Ovary (tissue), 9 donors: ENCODE measurements around the gene PHLDB3. TPM values are rescaled to one million over a fixed set of nuclear protein-coding genes. Genes with fewer than 3 reads are reported as not detected.

Experiments used
- DNase-seq, 5 donors: peaks; one replicate each; pipeline ENCODE4 v3.0.0-alpha.2; 2019 to 2020
- H3K27ac ChIP-seq, 2 donors: fragments of 200-600 bp; one replicate each; pipeline versions ENCODE4 v1.5.1 to v1.8.0; 2019 to 2022
- H3K27me3 ChIP-seq: fragments of 200-600 bp; one replicate; pipeline ENCODE4 v1.8.0; 2022
- H3K36me3 ChIP-seq: fragments of 200-600 bp; sonication (generic); one replicate; pipeline ENCODE4 v1.5.1; 2019
- H3K4me1 ChIP-seq: one replicate; pipeline ENCODE4 v1.8.1; 2013; ENCODE audit warnings: mild to moderate bottlenecking, moderate library complexity; ENCODE audit not compliant: insufficient read depth
- H3K4me3 ChIP-seq: fragments of 200-600 bp; sonication (generic); one replicate; pipeline ENCODE4 v1.5.1; 2017
- H3K9me3 ChIP-seq, 2 donors: fragments of 200-600 bp in 1 of 2; sonication (generic) in 1 of 2; one replicate each; pipeline versions ENCODE4 v1.5.1 to v1.8.1; 2013 to 2019; ENCODE audit warnings: mild to moderate bottlenecking in 1 of 2, moderate library complexity in 1 of 2
- EP300 ChIP-seq: sonication (generic); formaldehyde crosslinking; IDR thresholded peaks from one replicate; pipeline ENCODE4 v1.6.1; 2017; ENCODE audit warnings: antibody characterized with exemption
- POLR2A ChIP-seq: fragments of 450-650 bp; IDR thresholded peaks from one replicate; pipeline ENCODE4 v1.6.1; 2017; ENCODE audit warnings: antibody characterized with exemption, mild to moderate bottlenecking, moderate library complexity
- WGBS, 3 donors: extraction: QIAGEN DNeasy Blood & Tissue Kit in 1 of 3; methylation state at CpG; one replicate each; pipeline versions ENCODE4 v1.1.5 to v1.1.7; 2013 to 2017; 5-methylcytosine and 5-hydroxymethylcytosine counted together
- intact Hi-C, 4 donors: fragments of 100-400 bp; cut with DNase I; formaldehyde crosslinking; loops; one replicate each; pipeline versions ENCODE4 v1.11.0 to v1.15.1; 2022 to 2023
- polyA plus RNA-seq, 2 donors: library from polyadenylated mRNA; stranded (reverse); fragments of 200-250 nt in 1 of 2; fragments of 350-450 nt in 1 of 2; fragmentation: Illumina TruSeq in 1 of 2; extraction: RNeasy Lipid Tissue Mini Kit (QIAGEN cat#74804) in 1 of 2; gene quantifications; one replicate each; pipeline ENCODE4 v1.2.3, GENCODE V29; 2013 to 2014
- total RNA-seq, 7 donors: library from RNA; depleted of rRNA in 2 of 7; stranded (reverse); fragments of >200 nt in 2 of 7; fragmentation: NEBNext Ultra II Directional in 3 of 7; extraction: Animal tissue kit (Norgen Biotek cat#: 25700) in 3 of 7; gene quantifications; one replicate each; pipeline versions ENCODE4 v1.1.0 to v1.2.4, GENCODE V29; 2016 to 2023
- TF ChIP-seq, protein P1 (sequence below), 3 donors: fragments of 450-650 bp in 2 of 3; fragments of 200-600 bp in 1 of 3; IDR thresholded peaks; one replicate each; pipeline versions ENCODE4 v1.5.1 to v1.8.0; 2016 to 2022; ENCODE audit warnings: antibody characterized with exemption in 3 of 3, mild to moderate bottlenecking in 1 of 3
- donor health status: DM: no; HTN: no; CAD: no; lungs with moderate emphysema.
- donor health status: DM: no; HTN: no; CAD: no.
- donor health status: Bipolar disorder and iron deficiency.
- donor health status: DM: yes; HTN: yes; CAD: no.
- donor health status: DM: no; HTN: no; CAD: no.
- donor health status: DM: yes; HTN: yes; CAD: no.

PHLDB3 gene
- total and polyA plus RNA-seq, 9 donors = 1.4 to 29.7 (median 20.6) TPM

- H3K36me3 ChIP-seq = no peaks in the 10 kb centered on the region
- intact Hi-C loops = no loop called here
- no peaks in the 10 kb centered on the region for H3K4me1 ChIP-seq
- H3K4me3 ChIP-seq = no peak overlapping the region
- no peak overlapping the region for H3K27ac ChIP-seq
- H3K27me3 ChIP-seq = no peaks in the 10 kb centered on the region
- H3K9me3 ChIP-seq = no peaks in the 10 kb centered on the region
- TF ChIP-seq EP300 (no peak), POLR2A (no peak)
- TF ChIP-seq, protein P1, sequence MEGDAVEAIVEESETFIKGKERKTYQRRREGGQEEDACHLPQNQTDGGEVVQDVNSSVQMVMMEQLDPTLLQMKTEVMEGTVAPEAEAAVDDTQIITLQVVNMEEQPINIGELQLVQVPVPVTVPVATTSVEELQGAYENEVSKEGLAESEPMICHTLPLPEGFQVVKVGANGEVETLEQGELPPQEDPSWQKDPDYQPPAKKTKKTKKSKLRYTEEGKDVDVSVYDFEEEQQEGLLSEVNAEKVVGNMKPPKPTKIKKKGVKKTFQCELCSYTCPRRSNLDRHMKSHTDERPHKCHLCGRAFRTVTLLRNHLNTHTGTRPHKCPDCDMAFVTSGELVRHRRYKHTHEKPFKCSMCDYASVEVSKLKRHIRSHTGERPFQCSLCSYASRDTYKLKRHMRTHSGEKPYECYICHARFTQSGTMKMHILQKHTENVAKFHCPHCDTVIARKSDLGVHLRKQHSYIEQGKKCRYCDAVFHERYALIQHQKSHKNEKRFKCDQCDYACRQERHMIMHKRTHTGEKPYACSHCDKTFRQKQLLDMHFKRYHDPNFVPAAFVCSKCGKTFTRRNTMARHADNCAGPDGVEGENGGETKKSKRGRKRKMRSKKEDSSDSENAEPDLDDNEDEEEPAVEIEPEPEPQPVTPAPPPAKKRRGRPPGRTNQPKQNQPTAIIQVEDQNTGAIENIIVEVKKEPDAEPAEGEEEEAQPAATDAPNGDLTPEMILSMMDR (IDR thresholded peaks at IDR 0.05) = no peak
- WGBS, 3 donors = 68 to 77% (median 75%) methylated on average over 6 of the region's 6 CpGs
- no peak for DNase-seq
Observed at GRCh38 chr19:43485951-43486350, 18.6 kb downstream of the PHLDB3 start.

GRCh38 chr19:43483281-43483680 lies 21.3 kb downstream of the PHLDB3 start:
- intact Hi-C loops = no loop called here

DNA sequence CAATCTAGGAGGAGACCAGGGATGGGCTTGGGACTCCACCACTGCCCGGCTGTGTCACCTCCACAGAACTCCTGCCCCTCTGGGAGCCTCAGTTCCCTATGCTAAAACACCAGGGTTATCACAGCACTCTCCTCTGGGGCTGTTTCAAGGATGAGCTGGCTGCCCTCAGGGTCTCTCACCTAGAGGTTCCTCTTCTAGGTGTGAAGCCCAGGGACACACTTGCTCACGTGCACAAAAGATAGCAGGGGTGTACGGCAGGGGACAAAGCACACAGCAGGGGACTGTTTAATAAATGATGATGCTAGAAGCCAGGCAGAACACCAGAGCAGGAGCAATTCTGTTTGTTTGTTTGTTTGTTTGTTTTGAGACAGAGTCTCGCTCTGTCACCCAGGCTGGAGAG lies 22.4 kb downstream of the PHLDB3 start:
- Histone ChIP-seq H3K36me3 (no peaks in the 10 kb centered on the region), H3K27me3 (no peaks in the 10 kb centered on the region), H3K9me3 (no peaks in the 10 kb centered on the region), H3K27ac (no peak overlapping the region), H3K4me3 (no peak overlapping the region), H3K4me1 (no peaks in the 10 kb centered on the region)
- no peak for DNase-seq
- TF ChIP-seq POLR2A (no peak), EP300 (no peak)
- TF ChIP-seq, protein P1 (IDR thresholded peaks at IDR 0.05) = no peak
- WGBS, 3 donors = 83 to 90% (median 84%) methylated on average over 4 of the region's 4 CpGs
- intact Hi-C loops = no loop called here

More at GRCh38 chr19:43483281-43483680, 21.3 kb downstream of the PHLDB3 start:
- no peaks in the 10 kb centered on the region for H3K9me3 ChIP-seq
- no peak for DNase-seq
- WGBS, 3 donors = 91 to 95% (median 94%) methylated on average over 6 of the region's 6 CpGs
- no peaks in the 10 kb centered on the region for H3K4me1 ChIP-seq
- TF ChIP-seq EP300 (no peak), POLR2A (no peak)
- TF ChIP-seq, protein P1 (IDR thresholded peaks at IDR 0.05) = no peak
- no peak overlapping the region for H3K4me3 ChIP-seq
- H3K36me3 ChIP-seq = no peaks in the 10 kb centered on the region
- H3K27ac ChIP-seq = no peak overlapping the region
- H3K27me3 ChIP-seq = no peaks in the 10 kb centered on the region

DNA sequence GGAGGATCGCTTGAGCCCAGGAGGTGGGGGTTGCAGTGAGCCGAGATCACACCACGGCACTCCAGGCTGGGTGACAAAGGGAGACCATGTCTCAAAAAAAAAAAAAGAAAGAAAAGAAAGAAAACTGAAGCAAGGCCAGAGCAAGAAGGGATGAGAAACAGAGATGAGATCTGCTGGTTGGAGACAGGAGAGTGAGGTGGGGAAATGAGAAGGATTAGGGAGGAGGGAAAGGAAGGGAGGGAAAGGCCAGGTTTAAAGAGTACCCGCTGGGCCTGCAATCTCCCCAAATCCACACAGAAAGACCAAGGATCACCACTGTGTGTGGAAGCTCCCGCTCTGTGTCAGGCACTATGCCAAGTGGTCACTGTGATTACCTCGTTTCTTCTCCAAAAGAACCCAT lies 22.8 kb downstream of the PHLDB3 start:
- 72 to 81% (median 79%) methylated on average over 6 of the region's 6 CpGs for WGBS, 3 donors
- Histone ChIP-seq H3K36me3 (no peaks in the 10 kb centered on the region), H3K27ac (no peak overlapping the region)

More for the DNA sequence above, 22.8 kb downstream of the PHLDB3 start:
- Histone ChIP-seq H3K4me1 (no peaks in the 10 kb centered on the region), H3K9me3 (no peaks in the 10 kb centered on the region), H3K4me3 (no peak overlapping the region), H3K27me3 (no peaks in the 10 kb centered on the region)
- TF ChIP-seq POLR2A (no peak), EP300 (no peak)
- TF ChIP-seq, protein P1 (IDR thresholded peaks at IDR 0.05) = no peak
- intact Hi-C loops = no loop called here
- DNase-seq = no peak
